GM12873 (cell line): ENCODE results near the gene NDUFS6.

Experiments used
- TF ChIP-seq, protein P1 (sequence below): IDR thresholded peaks from 2 replicates; pipeline ENCODE4 v1.5.1; 2012; ENCODE audit warnings: low read depth, mild to moderate bottlenecking, moderate library complexity, low read length, control low read depth; ENCODE audit not compliant: insufficient read depth; ENCODE audit errors: missing control alignments

The NDUFS6 gene

DNA sequence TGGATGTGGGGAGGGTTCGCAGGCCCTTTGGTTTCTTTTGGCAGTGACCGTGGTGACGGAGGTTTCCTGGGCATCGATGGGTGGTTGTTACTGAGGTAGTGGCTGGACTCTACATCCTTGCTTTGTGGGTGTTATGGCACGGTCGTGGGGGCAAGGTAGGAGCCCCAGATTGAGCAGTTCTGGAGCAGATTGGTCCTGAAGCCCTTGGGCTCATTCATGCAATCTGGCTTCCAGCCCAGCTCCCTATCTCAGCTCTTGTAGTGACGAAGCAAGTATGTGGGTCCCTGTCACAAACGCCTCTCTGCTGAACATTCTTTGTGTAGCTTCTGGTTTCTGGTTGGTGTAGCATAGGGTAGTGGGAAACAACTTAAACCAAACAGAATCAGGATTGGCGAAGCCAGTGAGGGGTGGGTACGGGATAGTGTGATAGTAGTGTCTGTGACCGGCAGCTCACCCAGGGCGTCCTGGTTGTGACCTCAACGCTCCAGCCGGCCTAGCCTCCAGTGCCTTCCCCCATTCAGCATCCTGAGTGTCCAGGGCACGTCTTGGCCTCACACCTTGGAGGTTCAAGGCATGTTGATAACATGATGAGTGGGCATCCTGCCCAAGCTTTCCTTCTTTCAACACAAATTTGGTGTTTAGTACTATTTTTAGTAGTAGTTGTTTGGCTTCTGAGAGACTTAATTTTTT is 2.9 kb downstream of the NDUFS6 start:
- TF ChIP-seq, protein P1, sequence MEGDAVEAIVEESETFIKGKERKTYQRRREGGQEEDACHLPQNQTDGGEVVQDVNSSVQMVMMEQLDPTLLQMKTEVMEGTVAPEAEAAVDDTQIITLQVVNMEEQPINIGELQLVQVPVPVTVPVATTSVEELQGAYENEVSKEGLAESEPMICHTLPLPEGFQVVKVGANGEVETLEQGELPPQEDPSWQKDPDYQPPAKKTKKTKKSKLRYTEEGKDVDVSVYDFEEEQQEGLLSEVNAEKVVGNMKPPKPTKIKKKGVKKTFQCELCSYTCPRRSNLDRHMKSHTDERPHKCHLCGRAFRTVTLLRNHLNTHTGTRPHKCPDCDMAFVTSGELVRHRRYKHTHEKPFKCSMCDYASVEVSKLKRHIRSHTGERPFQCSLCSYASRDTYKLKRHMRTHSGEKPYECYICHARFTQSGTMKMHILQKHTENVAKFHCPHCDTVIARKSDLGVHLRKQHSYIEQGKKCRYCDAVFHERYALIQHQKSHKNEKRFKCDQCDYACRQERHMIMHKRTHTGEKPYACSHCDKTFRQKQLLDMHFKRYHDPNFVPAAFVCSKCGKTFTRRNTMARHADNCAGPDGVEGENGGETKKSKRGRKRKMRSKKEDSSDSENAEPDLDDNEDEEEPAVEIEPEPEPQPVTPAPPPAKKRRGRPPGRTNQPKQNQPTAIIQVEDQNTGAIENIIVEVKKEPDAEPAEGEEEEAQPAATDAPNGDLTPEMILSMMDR = no peak

DNA sequence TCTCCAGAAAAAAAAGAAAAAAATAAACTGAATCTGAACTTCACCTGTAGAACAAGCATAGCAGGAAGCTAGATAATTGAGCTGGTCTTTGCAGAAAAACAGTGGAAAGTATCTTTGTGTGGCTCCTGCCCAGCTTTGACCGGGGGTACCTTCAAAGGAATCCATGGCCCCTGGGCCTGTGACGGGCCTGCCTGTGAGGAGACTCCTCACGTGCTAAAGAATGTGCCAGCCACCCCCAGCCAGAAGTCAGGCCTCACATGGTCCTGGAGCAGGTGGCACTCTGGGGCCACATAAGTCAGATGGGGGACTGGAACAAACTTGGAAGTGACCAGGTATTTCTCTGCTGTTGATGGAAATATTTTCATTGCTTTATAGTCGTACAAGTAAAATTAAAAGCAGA is 4.1 kb downstream of the NDUFS6 start:
- TF ChIP-seq, protein P1 = no peak

DNA sequence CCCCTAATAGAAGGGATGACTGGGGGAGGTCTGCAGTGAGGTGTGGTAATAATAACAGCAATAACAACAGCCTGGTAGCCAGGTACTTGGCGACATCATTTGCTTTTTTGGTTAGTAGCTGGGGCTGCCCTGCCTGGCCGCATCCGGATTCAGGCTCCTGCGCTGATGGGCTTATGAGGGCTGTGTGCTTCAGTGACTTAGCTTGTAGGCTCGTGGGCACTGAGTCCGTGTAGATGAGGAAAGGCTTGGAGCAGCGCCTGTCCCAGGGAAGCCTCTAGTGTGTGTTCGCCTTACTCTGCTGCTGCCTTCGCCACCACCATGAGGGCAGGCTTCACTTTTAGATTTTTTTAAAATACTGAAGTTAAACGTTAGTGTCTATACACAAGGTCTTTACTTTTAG is 4.5 kb downstream of the NDUFS6 start:
- TF ChIP-seq, protein P1 = no peak

DNA sequence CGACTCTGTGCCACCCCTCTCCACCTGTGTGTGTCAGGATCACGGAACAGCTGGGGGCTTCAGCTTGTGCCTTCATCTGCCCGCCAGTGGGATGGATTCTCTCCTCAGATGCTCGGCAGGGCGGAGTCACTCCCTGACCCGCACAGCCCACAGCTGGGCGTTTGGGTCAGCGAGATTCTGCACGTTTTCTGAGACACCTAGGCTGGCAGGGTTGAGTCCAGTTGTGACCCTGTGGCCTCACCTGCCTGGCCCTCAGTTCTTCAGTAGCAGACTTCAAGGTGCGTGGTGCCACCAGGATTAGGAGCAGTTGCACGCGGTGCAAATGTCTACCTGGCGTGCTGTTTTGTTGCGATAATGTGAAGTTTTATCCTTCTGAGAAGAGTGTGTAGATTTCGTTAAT is 5.0 kb downstream of the NDUFS6 start:
- TF ChIP-seq, protein P1 = no peak

DNA sequence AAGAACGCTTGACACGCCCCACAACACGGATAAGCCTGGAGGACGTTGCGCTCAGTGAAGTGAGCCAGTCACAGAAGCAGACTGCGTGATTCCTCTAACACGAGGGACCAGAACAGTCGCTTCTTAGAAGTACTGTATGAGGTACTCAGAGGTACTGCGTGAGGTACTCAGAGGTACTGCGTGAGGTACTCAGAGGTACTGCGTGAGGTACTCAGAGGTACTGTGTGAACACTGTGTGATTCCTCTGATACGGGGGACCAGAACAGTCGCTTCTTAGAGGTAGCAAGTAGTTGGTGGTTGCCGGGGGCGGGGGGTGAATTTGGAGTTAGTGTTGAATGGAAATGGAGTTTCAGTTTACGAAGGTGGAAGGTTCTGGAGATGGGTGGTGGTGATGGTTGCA is 5.8 kb downstream of the NDUFS6 start:
- TF ChIP-seq, protein P1 = no peak

DNA sequence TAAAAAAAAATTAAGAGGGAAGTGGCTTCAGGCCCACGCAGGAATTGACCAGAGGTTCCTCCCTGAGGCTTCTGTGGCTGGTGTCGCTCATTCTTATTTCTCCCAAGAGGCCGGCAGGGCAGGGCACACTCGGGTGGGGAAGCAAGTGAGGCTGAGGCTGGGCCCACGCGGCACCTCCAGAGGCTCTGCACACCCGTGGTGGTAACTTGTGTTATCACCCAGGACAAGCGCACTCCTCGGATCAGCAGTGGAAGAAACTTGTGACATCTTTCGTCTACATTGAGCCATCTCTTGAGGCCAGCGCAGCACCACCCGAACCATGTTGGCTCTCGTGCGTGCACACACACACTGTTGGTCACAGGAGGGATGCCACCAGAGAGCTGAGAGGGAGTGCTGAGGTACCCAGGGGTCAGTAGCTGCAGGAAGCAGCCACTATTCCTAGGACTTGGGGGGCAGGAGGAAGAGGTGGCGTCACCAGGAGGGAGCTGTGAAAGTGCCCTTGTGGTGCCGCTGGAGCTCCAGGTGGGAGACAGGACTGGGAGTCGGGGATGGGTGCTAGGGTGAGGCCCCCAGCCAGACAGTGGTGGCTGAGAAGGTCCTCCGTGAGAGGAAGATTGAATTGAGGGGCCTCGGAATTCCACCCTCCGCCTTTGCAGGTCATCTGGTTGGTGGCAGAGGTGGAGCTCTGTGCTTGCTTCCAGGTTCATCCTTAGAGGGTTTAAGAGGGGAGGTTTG is 6.4 kb downstream of the NDUFS6 start:
- TF ChIP-seq, protein P1 = no peak

DNA sequence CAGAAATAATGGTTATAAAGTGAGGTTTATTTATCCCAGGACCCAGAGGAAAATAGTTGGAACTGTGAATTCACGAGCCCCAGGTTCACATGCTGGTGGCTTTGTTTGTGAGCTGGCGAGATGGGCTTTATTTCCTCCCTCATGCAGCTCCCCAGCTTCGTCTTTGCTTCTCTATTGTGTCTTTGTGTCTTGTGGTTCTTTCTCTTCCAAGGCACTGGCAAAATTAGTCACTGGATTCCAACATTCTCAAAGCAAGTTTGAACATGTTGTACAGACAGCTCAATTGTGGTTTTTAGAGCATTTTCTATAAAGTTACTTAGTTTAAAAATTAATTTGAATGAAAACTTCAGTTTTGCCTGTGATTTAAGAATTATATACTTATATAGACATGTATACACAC is 7.2 kb downstream of the NDUFS6 start:
- TF ChIP-seq, protein P1 = no peak
